ENCODE results near the gene APBA2.

APBA2 gene

GRCh38 chr15:28897861-28898585 is 12.2 kb downstream of the APBA2 start:
- no peak for DNase-seq

GRCh38 chr15:28899061-28899738 is 13.4 kb downstream of the APBA2 start:
- DNase-seq: no peak

DNA sequence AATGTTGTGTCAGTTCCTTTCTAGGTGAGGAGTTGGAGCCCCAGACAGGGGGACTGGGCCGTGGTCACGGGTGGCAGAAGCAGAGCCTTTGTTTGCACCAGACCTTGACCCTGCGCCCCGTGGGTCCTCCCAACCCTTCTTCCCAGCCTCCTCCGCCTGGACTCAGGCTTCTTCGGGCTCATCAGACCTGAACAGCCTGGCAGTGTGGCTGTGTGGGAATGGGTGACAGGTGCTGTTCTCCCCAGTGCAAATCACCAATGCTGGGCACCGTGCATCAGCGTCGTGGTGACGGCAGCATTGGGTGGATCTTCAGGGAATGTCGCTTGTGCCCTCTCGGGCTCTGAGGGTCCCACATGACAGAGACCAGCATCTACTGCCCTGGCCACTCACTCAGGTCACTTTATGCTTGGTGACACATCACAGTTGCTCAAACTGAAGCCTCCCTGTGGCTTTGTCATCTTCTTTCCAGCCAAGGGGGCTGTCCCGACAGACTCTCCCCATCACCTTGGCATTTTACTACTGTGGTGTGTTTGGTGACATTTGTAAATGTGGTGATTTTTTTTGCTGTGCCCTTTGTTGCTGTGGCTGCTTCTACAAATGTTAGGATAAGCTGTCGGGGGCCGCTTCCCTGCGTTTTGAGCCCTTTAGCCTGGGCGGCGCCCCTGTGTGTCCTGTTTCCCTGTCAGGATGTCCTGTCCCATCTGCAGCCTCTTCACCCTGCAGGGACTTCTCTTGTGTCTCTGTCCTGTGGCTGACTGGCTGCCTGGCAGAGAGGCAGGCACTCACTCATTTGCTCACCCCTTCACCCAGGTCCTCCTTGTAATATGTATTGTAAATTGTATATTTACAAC is 14.5 kb downstream of the APBA2 start:
- DNase-seq: no peak

DNA sequence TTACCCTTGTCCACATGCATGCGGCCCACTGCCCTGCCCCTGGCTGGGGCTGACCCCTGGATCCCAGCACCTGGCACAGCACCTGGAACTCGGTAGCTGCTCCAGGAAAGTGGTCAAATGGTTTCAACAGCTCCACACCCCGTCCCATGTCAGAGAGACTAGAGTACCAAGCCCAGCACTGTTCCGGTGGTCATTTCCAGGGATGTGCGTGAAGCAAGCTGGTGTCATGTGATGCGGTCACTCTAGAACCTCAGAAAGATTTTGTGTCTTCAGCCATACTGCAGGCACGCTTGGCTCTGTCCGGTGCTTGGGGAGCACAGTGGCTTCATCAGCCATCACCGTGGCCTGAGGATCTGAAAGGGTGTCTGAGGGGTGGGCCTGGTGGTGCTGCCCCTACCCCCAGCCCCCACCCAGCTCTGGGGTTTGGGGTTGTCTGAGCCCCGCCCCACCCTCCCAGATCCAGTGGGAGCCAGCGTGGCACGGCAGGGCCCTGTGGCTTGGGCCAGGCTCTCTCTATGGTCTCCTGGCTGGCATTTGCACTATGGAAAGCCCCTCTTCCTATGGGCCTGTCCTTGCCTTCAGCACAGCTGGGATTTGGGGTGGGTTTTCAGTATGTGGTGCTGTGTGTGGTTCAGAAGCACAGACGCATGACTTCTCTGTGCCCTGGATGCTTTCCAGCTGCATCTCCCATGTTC is 15.3 kb downstream of the APBA2 start:
- no peak for DNase-seq

DNA sequence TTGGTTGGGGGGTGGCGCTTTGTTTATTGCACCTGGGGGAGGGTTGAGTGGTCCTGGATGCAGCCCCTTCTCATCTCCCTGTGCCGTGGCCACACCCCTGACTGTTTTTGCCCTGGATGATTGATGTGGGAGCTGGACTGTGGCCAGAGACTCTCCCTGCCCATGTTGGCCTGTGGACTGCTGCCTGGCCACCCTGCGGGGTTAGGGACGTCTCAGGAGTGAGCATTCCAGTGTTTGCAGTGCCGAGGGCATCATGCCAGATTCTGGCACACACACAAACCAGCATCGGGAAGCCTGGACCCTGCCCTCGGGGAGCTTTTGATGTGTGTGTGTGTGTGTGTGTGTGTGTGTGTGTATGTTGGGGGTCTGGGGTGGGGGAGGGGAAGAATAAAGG is 15.8 kb downstream of the APBA2 start:
- DNase-seq: no peak

DNA sequence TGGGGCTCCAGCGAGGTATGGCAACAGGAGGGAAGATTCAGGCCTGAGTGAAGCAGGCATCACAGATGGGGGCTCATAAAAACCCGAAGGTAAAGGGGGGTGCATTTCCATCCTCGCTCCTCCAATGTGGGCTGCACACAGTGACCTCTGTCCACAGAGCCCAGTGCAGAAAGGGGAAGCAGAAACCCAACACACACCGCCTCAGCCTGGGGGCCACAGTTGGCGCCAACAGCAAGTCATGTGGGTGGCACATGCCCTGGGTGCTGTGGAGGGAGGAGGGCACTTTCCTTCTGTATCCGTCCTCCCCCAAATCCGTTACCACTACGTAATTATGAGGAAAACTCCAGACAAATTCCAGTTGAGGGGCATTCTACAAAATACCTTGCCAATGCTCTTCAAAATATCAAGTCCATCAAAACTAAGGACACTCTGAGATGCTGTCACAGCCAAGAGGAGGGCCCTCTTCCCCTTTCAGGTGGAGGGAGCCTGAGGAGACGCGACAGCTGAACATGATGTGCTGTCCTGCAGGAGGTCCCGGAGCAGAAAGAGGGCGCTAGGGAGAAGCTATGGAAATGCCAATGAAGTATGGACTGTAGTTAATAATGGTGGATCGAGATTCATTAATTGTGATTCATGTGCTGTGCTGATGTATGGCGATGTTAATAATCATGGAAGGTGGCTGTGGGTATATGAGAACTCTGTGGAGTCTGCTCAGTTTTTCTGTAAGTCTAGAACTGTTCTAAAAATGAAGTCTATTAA is 16.4 kb downstream of the APBA2 start:
- DNase-seq: no peak

GRCh38 chr15:28902856-28903255 is 17.1 kb downstream of the APBA2 start:
- DNase-seq: no peak

GRCh38 chr15:28903555-28903954 is 17.8 kb downstream of the APBA2 start:
- DNase-seq: no peak

DNA sequence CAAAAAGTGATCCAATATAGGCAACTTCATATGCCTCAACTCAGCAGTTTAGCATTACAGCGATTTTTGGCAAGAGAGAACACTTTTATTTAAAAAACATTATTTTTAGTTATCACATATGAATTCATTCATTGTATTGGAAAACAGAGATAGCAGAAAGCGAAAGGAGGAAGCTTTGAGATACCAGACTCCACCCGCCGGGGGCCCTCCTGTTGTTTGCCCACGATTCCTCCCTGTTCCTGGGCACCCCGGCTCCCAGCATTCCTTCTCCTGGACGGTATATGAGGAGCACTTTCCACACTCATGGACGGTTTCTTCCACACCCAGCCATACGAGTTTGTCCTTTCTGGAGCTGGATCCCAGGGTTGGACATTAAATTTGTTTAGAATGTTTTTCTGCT is 18.2 kb downstream of the APBA2 start:
- no peak for DNase-seq

GRCh38 chr15:28904541-28905315 is 19.0 kb downstream of the APBA2 start:
- no peak for DNase-seq

GRCh38 chr15:28907338-28907960 is 21.7 kb downstream of the APBA2 start:
- DNase-seq: no peak

GRCh38 chr15:28909958-28910500 is 24.3 kb downstream of the APBA2 start:
- DNase-seq: no peak

DNA sequence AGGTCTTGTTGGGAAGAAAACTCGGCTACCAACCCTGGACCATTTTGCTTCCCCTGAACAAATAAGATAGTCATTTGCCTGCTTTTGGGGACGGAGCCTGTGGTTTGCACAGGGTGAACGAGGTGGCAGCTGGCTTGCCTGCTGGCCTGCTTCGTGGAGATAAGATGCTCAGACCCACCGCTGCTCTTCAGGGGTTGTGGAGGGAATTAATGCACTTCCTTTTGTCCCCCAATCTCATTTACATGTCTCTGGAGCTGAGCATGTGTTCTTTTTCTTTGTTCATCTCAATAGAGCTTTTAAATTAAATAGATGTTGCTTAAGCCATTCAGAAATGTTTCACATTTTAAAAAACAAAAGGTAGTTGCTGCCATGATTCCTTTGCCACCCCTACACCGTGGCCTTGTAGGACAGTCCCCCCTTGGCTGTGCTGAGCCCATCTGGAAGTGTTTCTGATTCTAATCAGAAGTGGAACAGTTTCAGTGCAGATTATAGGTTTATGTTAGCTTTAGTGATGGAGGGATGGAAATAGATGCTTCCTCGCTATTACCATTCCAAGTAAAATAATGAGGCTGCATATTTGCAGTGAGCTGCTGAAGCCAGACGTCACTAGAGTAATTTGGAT is 25.6 kb downstream of the APBA2 start:
- no peak for DNase-seq

DNA sequence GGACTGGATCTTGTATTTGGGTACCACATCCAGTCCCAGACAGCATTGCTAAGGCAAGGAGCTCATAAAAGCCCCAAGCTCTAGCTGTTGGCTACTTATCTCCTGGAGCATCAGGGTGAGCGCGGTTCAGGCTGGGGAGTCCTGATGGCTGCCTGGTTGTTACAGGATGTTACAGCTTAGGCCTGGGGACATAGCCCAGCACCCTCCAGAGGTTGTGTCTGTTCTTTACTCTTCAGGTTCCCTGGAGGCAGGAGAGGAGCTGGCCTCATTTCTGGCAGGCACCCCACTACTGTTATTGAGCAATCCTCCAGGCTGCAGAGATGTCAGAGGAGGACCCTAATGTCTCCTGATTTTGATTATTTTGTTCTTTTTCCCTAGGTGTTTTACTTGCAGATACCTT is 26.6 kb downstream of the APBA2 start:
- DNase-seq: no peak

GRCh38 chr15:28913171-28913765 is 27.5 kb downstream of the APBA2 start:
- no peak for DNase-seq

DNA sequence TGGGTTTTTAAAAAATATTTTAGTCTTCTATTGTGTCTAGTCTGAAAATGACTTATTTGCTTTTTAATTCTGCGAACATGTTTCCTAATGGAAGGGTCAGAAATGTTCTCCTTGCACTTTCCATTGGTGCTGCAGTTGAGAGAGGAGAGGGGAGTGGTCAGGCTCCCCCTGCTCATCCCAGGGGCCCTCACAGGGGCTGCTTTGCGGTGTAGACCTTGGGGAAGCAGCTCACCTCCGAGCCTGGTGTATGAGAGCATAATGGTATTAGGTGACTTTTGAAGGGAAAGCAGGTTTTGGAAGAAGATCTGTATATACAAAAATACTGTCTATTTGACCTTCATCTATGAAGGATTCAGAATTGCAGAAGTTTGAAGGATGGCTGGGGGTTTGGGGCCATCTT is 28.3 kb downstream of the APBA2 start:
- no peak for DNase-seq

- no peak for DNase-seq
These were observed 28.8 kb downstream of the APBA2 start for GRCh38 chr15:28914483-28915023.

DNA sequence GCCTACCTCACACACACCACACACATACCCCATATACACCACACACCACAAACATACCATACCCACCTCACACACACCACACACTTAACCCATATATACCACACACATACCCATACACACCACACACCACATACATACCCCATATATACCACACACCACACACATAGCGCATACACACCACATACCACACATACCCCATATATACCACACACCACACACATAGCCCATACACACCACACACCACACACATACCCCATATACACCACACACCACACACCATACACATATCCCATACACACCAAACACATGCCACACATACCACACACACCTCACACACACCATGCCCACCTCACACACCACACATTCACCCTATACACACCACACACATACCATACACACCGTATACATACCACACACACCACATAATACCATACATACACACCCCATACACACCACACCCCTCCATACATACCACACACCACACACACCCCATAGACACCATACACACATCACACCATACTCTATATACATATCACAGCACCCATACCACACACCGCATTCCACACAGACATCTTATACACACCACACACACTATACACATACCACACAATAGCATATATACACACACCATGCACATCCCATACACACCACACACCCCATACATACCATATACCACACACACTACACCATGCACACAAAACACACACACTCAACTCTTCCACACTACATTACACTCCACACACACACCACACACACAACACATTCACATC is 29.5 kb downstream of the APBA2 start:
- no peak for DNase-seq

DNA sequence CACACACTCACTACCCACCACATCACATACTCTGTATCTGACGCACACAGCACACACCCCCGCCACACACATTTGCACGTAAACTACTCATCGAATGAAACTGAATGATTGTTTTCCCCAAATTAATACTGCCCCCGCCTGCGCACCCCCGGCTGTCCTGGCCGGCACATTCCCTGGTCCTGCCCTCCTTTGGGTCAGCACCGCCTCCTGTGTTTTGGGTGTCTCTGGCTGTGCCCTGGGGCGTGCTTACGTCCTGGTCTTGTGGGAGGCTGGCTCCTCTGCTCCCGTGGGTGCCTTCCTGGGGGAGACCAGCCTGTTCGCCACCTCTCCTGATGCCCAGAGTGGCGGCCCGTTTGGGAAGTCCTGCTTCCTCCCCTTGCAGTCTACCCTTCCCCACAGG is 30.2 kb downstream of the APBA2 start:
- DNase-seq: no peak
